Activated CD8-positive, alpha-beta memory T cell treated with anti-CD3 and anti-CD28 coated beads for 36 hours (primary cell): Measurements from ENCODE around the gene NPAT. TPM values are rescaled to one million over a fixed set of nuclear protein-coding genes. Genes with fewer than 3 reads are reported as not detected.
"Not testable (repeated sequence)": the region's sequence is repeated elsewhere in the genome, so short reads cannot be mapped to it uniquely, and the experiment has no call there.

Experiments used
- CTCF ChIA-PET: fragments of 350-600 bp; sonication (Branson Sonifier 250); formaldehyde crosslinking; loops from one replicate; lab custom pipeline; 2021; ENCODE audit warnings: antibody characterized with exemption; lab: Charles Lee
- POLR2A ChIA-PET: fragments of 350-600 bp; sonication (Branson Sonifier 250); formaldehyde crosslinking; loops from one replicate; lab custom pipeline; 2021; ENCODE audit warnings: antibody characterized with exemption; lab: Charles Lee
- total RNA-seq, 2 experiments: library from RNA; stranded (reverse); gene quantifications; one replicate each; pipeline ENCODE4 v1.2.3, GENCODE V29; 2021

The NPAT gene
- total RNA-seq, 2 experiments from 2014 or later: 36.1 to 36.7 TPM

- ChIA-PET POLR2A (no interaction called here), CTCF (no interaction called here)
These were observed 93.7 kb downstream of the NPAT start for GRCh38 chr11:108128772-108129171.

- ChIA-PET CTCF (interaction anchor here (1.5 kb wide), 1 partner anchor 16 kb away, joined by 3 read pairs; no protein-coding TSS in a partner anchor), POLR2A (no interaction called here)
These were observed 97.3 kb downstream of the NPAT start for GRCh38 chr11:108125096-108125495.

GRCh38 chr11:108122166-108122628 is 100.2 kb downstream of the NPAT start:
- POLR2A ChIA-PET: interaction anchor here (1.2 kb wide), 1 partner anchor 542 kb away, joined by 4 read pairs; the partner anchor contains the start of gene DDX10
- CTCF ChIA-PET: interaction anchor here (0.5 to 1.2 kb wide), 3 partner anchors 101 to 540 kb away, joined by 3 read pairs; partner anchors contain the start of genes ATM and NPAT

- POLR2A ChIA-PET: interaction anchor here (1.2 kb wide), 1 partner anchor 543 kb away, joined by 4 read pairs; the partner anchor contains the start of gene DDX10
- CTCF ChIA-PET: interaction anchor here (0.8 to 1.2 kb wide), 3 partner anchors 101 to 526 kb away, joined by 3 read pairs; partner anchors contain the start of genes ATM, CUL5 and NPAT
These were observed 100.9 kb downstream of the NPAT start, which contains the start of gene ACAT1 for GRCh38 chr11:108121274-108122155. TSS of gene ACAT1 (plus strand) at chr11:108121567. CDS start at chr11:108121607, 40 bp downstream.

- POLR2A ChIA-PET: not testable (repeated sequence)
- CTCF ChIA-PET: interaction anchor here (0.8 kb wide), 1 partner anchor 112 kb away, joined by 3 read pairs; the partner anchor contains the start of gene CUL5
These were observed 101.5 kb downstream of the NPAT start for GRCh38 chr11:108120936-108121273.

- CTCF ChIA-PET: interaction anchor here (1.4 kb wide), 1 partner anchor 380 kb away, joined by 4 read pairs; the partner anchor contains the start of gene POGLUT3
- POLR2A ChIA-PET: interaction anchor here (0.6 kb wide), 1 partner anchor 379 kb away, joined by 3 read pairs; no protein-coding TSS in a partner anchor
These were observed 104.6 kb downstream of the NPAT start for GRCh38 chr11:108117746-108118371.

GRCh38 chr11:108115500-108116140 is 106.8 kb downstream of the NPAT start:
- ChIA-PET POLR2A (no interaction called here), CTCF (no interaction called here)

GRCh38 chr11:108112057-108112456 is 110.4 kb downstream of the NPAT start:
- ChIA-PET POLR2A (no interaction called here), CTCF (no interaction called here)

GRCh38 chr11:108111126-108111525 is 111.3 kb downstream of the NPAT start:
- ChIA-PET POLR2A (no interaction called here), CTCF (no interaction called here)

Other genes with a start within 250 kb of the NPAT start
- 10 to 100 TPM; 37.2 to 40.2 TPM for gene CUL5, start 213.7 kb downstream of the NPAT start, total RNA-seq
- 10 to 100 TPM; 80.5 to 84.3 TPM for gene ACAT1, start 101.1 kb downstream of the NPAT start, total RNA-seq
- 10 to 100 TPM; 45.6 to 50.1 TPM for gene ATM, start 429 bp upstream of the NPAT start, total RNA-seq
- gene C11orf65, start 244.9 kb upstream of the NPAT start, total RNA-seq: 1 to 10 TPM in 1 of 2 experiments, under 1 TPM in 1; 0.80 to 1.2 TPM